ENCODE measurements around the gene ZNF716. TPM values are rescaled to one million over a fixed set of nuclear protein-coding genes. Genes with fewer than 3 reads are reported as not detected.
"Not testable (repeated sequence)": the region's sequence is repeated elsewhere in the genome, so short reads cannot be mapped to it uniquely, and the experiment has no call there.

Gene ZNF716
- total RNA-seq, 2 experiments from 2014 or later, result not detected

DNA sequence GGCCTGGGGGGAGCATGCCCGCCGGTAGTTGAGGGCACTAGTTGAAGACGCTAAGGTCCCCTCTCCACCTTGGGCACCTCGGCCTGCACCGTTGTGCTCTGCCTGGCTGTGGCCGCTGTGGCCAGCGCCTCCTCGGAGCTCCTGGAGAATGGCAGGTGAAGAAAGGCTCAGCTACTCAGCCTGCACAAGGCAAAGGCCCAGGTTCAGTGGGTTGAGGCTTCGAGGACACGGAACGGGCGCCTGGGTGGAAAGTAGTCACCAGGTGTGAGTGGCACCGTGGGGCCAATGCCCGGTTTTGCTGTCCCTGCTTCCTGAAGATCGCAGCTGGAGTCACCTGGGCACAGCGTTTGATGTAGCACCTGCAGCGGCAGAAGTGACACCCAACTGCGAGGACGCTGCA lies 12.4 kb upstream of the ZNF716 start:
- H3K9me3 Mint-ChIP-seq, result peaks cover 16% of the 10 kb centered on the region
- TF ChIP-seq, protein P1, sequence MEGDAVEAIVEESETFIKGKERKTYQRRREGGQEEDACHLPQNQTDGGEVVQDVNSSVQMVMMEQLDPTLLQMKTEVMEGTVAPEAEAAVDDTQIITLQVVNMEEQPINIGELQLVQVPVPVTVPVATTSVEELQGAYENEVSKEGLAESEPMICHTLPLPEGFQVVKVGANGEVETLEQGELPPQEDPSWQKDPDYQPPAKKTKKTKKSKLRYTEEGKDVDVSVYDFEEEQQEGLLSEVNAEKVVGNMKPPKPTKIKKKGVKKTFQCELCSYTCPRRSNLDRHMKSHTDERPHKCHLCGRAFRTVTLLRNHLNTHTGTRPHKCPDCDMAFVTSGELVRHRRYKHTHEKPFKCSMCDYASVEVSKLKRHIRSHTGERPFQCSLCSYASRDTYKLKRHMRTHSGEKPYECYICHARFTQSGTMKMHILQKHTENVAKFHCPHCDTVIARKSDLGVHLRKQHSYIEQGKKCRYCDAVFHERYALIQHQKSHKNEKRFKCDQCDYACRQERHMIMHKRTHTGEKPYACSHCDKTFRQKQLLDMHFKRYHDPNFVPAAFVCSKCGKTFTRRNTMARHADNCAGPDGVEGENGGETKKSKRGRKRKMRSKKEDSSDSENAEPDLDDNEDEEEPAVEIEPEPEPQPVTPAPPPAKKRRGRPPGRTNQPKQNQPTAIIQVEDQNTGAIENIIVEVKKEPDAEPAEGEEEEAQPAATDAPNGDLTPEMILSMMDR (IDR thresholded peaks at IDR 0.05), result no peak
- no peak for DNase-seq
- Histone ChIP-seq H3K27me3 (ENCODE audit: control insufficient read depth in 1 of 2, insufficient read depth in 2 of 2, low read length in 2 of 2) (no peaks in the 10 kb centered on the region), H3K9me3 (ENCODE audit: control insufficient read depth in 1 of 2, insufficient read depth in 1 of 2, low read length in 2 of 2) (peaks cover 2 to 54% of the 10 kb centered on the region in 2 experiments), H3K4me3 (ENCODE audit: low read length) (no peak overlapping the region), H3K27ac (ENCODE audit: low read depth in 1 of 2, low read length in 2 of 2) (no peak overlapping the region), H3K36me3 (ENCODE audit: insufficient read depth, low read length) (no peaks in the 10 kb centered on the region), H3K4me1 (ENCODE audit: insufficient read depth, low read length) (no peaks in the 10 kb centered on the region)
- H3K27me3 Mint-ChIP-seq, result no peaks in the 10 kb centered on the region
- H3K36me3 Mint-ChIP-seq (ENCODE audit: low read depth), result peaks cover 5% of the 10 kb centered on the region
- POLR2A ChIA-PET, result no interaction called here
- H3K4me3 Mint-ChIP-seq, result no peak overlapping the region
- no peaks in the 10 kb centered on the region for H3K4me1 Mint-ChIP-seq (ENCODE audit: low read depth)
- intact Hi-C loops (cut with DNase I, micrococcal nuclease), result no loop called here
- no peak for ATAC-seq (ENCODE audit: poor library complexity)
- no peak overlapping the region for H3K27ac Mint-ChIP-seq
- CTCF ChIA-PET, result no interaction called here

DNA sequence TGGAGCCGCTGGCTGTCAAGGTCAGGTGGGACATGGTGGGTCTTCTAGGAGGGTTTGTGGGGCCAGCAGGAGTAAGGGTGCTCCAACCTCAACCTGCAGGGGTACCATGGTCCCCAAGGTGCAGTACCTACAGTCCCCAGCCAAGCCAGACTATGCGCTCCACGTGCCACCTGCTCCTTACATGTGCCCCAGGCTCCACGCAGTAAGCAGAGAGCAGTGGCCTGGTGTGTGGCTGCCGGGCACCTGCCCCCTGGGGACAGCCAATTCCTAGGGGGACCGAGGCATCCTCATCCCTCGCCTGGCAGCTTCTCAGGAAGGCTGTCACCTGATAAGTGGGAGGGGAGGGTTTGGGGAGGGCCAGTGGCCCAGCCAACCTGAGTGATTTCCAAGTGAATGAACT lies 11.7 kb upstream of the ZNF716 start:
- ChIA-PET CTCF (no interaction called here), POLR2A (no interaction called here)
- no peaks in the 10 kb centered on the region for H3K27me3 Mint-ChIP-seq
- Histone ChIP-seq H3K27ac (ENCODE audit: low read depth in 1 of 2, low read length in 2 of 2) (no peak overlapping the region), H3K36me3 (ENCODE audit: insufficient read depth, low read length) (no peaks in the 10 kb centered on the region), H3K4me1 (ENCODE audit: insufficient read depth, low read length) (no peaks in the 10 kb centered on the region), H3K4me3 (ENCODE audit: low read length) (no peak overlapping the region), H3K27me3 (ENCODE audit: control insufficient read depth in 1 of 2, insufficient read depth in 2 of 2, low read length in 2 of 2) (no peaks in the 10 kb centered on the region), H3K9me3 (ENCODE audit: control insufficient read depth in 1 of 2, insufficient read depth in 1 of 2, low read length in 2 of 2) (peaks cover 9 to 60% of the 10 kb centered on the region in 2 experiments)
- H3K27ac Mint-ChIP-seq, result no peak overlapping the region
- ATAC-seq (ENCODE audit: poor library complexity) (no peak), DNase-seq (no peak)
- peaks cover 17% of the 10 kb centered on the region for H3K9me3 Mint-ChIP-seq
- H3K4me3 Mint-ChIP-seq, result no peak overlapping the region
- intact Hi-C loops (cut with DNase I, micrococcal nuclease), result no loop called here
- TF ChIP-seq, protein P1 (IDR thresholded peaks at IDR 0.05), result no peak
- H3K36me3 Mint-ChIP-seq (ENCODE audit: low read depth), result peaks cover 5% of the 10 kb centered on the region
- no peaks in the 10 kb centered on the region for H3K4me1 Mint-ChIP-seq (ENCODE audit: low read depth)

DNA sequence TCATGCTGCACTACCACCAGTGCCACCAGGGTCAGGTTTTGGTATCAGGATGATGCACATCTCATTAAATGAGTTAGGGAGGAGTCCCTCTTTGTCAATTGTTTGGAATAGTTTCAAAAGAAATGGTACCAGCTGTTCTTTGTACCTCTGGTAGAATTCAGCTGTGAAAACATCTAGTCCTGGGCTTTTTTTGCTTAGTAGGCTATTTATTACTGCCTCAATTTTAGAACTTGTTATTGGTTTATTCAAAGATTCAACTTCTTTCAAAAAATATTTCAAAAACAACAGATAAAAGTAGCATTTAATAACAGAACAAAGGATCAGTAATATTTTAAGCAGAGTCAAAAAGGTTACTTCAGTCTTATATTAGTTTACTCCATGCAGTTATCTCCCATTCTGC lies 6.4 kb upstream of the ZNF716 start:
- Mint-ChIP-seq H3K27me3 (no peaks in the 10 kb centered on the region), H3K27ac (no peak overlapping the region), H3K9me3 (peaks cover 11% of the 10 kb centered on the region), H3K4me3 (no peak overlapping the region), H3K4me1 (ENCODE audit: low read depth) (no peaks in the 10 kb centered on the region), H3K36me3 (ENCODE audit: low read depth) (peaks cover 5% of the 10 kb centered on the region)
- ATAC-seq (ENCODE audit: poor library complexity) (no peak), DNase-seq (no peak)
- Histone ChIP-seq H3K27me3 (ENCODE audit: control insufficient read depth in 1 of 2, insufficient read depth in 2 of 2, low read length in 2 of 2) (no peaks in the 10 kb centered on the region), H3K27ac (ENCODE audit: low read depth in 1 of 2, low read length in 2 of 2) (no peak overlapping the region), H3K4me1 (ENCODE audit: insufficient read depth, low read length) (no peaks in the 10 kb centered on the region), H3K36me3 (ENCODE audit: insufficient read depth, low read length) (no peaks in the 10 kb centered on the region), H3K4me3 (ENCODE audit: low read length) (no peak overlapping the region), H3K9me3 (ENCODE audit: control insufficient read depth in 1 of 2, insufficient read depth in 1 of 2, low read length in 2 of 2) (peaks cover 10 to 58% of the 10 kb centered on the region in 2 experiments)
- ChIA-PET CTCF (no interaction called here), POLR2A (no interaction called here)
- TF ChIP-seq, protein P1 (IDR thresholded peaks at IDR 0.05), result no peak
- intact Hi-C loops (cut with DNase I, micrococcal nuclease), result no loop called here

DNA sequence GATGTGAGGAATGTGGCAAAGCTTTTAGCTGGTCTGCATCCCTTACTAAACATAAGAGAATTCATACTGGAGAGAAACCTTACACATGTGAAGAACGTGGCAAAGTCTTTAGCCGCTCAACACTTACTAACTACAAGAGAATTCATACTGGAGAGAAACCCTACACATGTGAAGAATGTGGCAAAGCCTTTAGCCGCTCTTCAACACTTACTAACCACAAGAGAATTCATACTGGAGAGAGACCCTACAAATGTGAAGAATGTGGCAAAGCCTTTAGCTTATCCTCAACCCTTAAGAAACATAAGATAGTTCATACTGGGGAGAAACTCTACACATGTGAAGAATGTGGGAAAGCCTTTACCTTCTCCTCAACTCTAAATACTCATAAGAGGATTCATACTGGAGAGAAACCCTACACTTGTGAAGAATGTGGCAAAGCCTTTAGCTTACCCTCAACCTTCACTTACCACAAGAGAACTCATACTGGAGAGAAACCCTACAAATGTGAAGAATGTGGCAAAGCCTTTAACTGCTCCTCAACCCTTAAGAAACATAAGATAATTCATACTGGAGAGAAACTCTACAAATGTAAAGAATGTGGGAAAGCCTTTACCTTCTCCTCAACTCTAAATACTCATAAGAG lies 19.3 kb downstream of the ZNF716 start:
- intact Hi-C loops (cut with DNase I, micrococcal nuclease); H3K4me1 ChIP-seq (ENCODE audit: insufficient read depth, low read length); CTCF ChIA-PET; POLR2A ChIA-PET; H3K27ac Mint-ChIP-seq; H3K4me3 ChIP-seq (ENCODE audit: low read length); H3K27ac ChIP-seq (ENCODE audit: low read depth in 1 of 2, low read length in 2 of 2); H3K27me3 Mint-ChIP-seq; H3K27me3 ChIP-seq (ENCODE audit: control insufficient read depth in 1 of 2, insufficient read depth in 2 of 2, low read length in 2 of 2); H3K4me3 Mint-ChIP-seq; H3K4me1 Mint-ChIP-seq (ENCODE audit: low read depth); DNase-seq; H3K36me3 ChIP-seq (ENCODE audit: insufficient read depth, low read length); ATAC-seq (ENCODE audit: poor library complexity): not testable (repeated sequence)
- peaks cover 10 to 52% of the 10 kb centered on the region in 2 experiments for H3K9me3 ChIP-seq (ENCODE audit: control insufficient read depth in 1 of 2, insufficient read depth in 1 of 2, low read length in 2 of 2)
- peaks cover 17% of the 10 kb centered on the region for H3K9me3 Mint-ChIP-seq
- peaks cover 16% of the 10 kb centered on the region for H3K36me3 Mint-ChIP-seq (ENCODE audit: low read depth)

DNA sequence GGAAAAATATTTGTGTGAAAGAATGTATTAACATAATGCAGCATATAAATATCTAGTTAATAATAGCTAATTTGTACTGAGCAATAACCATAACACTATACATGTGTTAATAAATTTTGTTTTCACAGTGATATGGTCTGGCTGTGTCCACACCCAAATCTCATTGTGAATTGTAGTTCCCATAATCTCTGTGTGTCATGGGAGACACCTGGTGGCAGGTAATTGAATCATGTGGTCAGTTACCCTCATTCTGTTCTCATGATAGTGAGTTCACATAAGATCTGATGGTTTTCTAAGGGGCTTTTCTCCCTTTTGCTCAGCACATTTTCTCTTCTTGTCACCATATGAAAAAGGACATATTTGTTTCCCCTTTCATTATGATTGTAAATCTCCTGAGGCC lies 30.3 kb downstream of the ZNF716 start:
- H3K27me3 Mint-ChIP-seq; H3K27me3 ChIP-seq (ENCODE audit: control insufficient read depth in 1 of 2, insufficient read depth in 2 of 2, low read length in 2 of 2); intact Hi-C loops (cut with DNase I, micrococcal nuclease); H3K4me3 Mint-ChIP-seq; H3K4me1 Mint-ChIP-seq (ENCODE audit: low read depth); DNase-seq; H3K9me3 Mint-ChIP-seq; ATAC-seq (ENCODE audit: poor library complexity); CTCF ChIA-PET; H3K36me3 ChIP-seq (ENCODE audit: insufficient read depth, low read length); H3K4me1 ChIP-seq (ENCODE audit: insufficient read depth, low read length); H3K36me3 Mint-ChIP-seq (ENCODE audit: low read depth); H3K27ac Mint-ChIP-seq; H3K27ac ChIP-seq (ENCODE audit: low read depth in 1 of 2, low read length in 2 of 2); POLR2A ChIA-PET; H3K4me3 ChIP-seq (ENCODE audit: low read length): not testable (repeated sequence)
- H3K9me3 ChIP-seq (ENCODE audit: control insufficient read depth in 1 of 2, insufficient read depth in 1 of 2, low read length in 2 of 2), result peaks cover 15 to 26% of the 10 kb centered on the region in 2 experiments
